T-helper 17 cell (primary cell): Measurements from ENCODE around the gene STRN3. TPM values are rescaled to one million over a fixed set of nuclear protein-coding genes. Genes with fewer than 3 reads are reported as not detected.
A peak's percentile ranks its signal among the peaks of the same experiment; 100 is the strongest.
"Not testable (repeated sequence)": the region's sequence is repeated elsewhere in the genome, so short reads cannot be mapped to it uniquely, and the experiment has no call there.

ENCODE experiments used
- ATAC-seq: fragments of 150-1000 bp; cut with Tn5 transposase; 2 replicates; pipeline ENCODE4 v1.10.0; 2021; ENCODE audit warnings: mild to moderate bottlenecking, moderate library complexity
- DNase-seq, 3 donors: peaks; one replicate each; pipeline versions ENCODE4 v3.0.0 to v3.0.0-alpha.2; 2020 to 2021
- H3K9me3 ChIP-seq: one replicate; pipeline ENCODE4 v1.7.0; 2013; ENCODE audit warnings: low read length, mild to moderate bottlenecking; ENCODE audit not compliant: control insufficient read depth, poor library complexity, severe bottlenecking
- H3K27ac Mint-ChIP-seq: one replicate; pipeline ENCODE4 v1.8.0; 2022; ENCODE audit warnings: mild to moderate bottlenecking, moderate library complexity, mixed read lengths
- H3K27me3 Mint-ChIP-seq: one replicate; pipeline ENCODE4 v1.8.0; 2022; ENCODE audit warnings: mixed read lengths
- H3K36me3 Mint-ChIP-seq: one replicate; pipeline ENCODE4 v1.8.0; 2022; ENCODE audit warnings: low read depth, mixed read lengths
- H3K4me1 Mint-ChIP-seq: one replicate; pipeline ENCODE4 v1.8.0; 2022; ENCODE audit warnings: mild to moderate bottlenecking, mixed read lengths
- H3K4me3 Mint-ChIP-seq: one replicate; pipeline ENCODE4 v1.8.0; 2022; ENCODE audit warnings: mild to moderate bottlenecking, moderate library complexity, mixed read lengths
- total RNA-seq, 4 donors: library from RNA in 2 of 4; stranded (reverse) in 2 of 4; gene quantifications; one replicate each; pipeline ENCODE4 v1.2.3 and lab custom pipeline; 2022 to 2026

STRN3 gene
- total RNA-seq, 2 donors from 2014 or later: 23.1 to 25.1 TPM

- peaks cover 20% of the 10 kb centered on the region for H3K4me1 Mint-ChIP-seq
- DNase-seq: no peak
- H3K27me3 Mint-ChIP-seq: no peaks in the 10 kb centered on the region
- H3K9me3 ChIP-seq: peaks cover 6% of the 10 kb centered on the region
- no peak overlapping the region for H3K4me3 Mint-ChIP-seq
- H3K27ac Mint-ChIP-seq: no peak overlapping the region
- no peak for ATAC-seq
- H3K36me3 Mint-ChIP-seq: peaks cover 5% of the 10 kb centered on the region
Measured at GRCh38 chr14:30966415-30967363, 59.5 kb downstream of the STRN3 start.

- H3K4me1 Mint-ChIP-seq: peaks cover 20% of the 10 kb centered on the region
- not testable (repeated sequence) for H3K36me3 Mint-ChIP-seq, H3K27me3 Mint-ChIP-seq, ATAC-seq, DNase-seq, H3K27ac Mint-ChIP-seq, H3K4me3 Mint-ChIP-seq, H3K9me3 ChIP-seq
Measured at GRCh38 chr14:30965861-30966260, 60.3 kb downstream of the STRN3 start.

GRCh38 chr14:30962537-30962936, 63.6 kb downstream of the STRN3 start:
- H3K4me1 Mint-ChIP-seq: peaks cover 18% of the 10 kb centered on the region
- not testable (repeated sequence) for H3K4me3 Mint-ChIP-seq, DNase-seq, H3K27me3 Mint-ChIP-seq, ATAC-seq, H3K9me3 ChIP-seq, H3K36me3 Mint-ChIP-seq, H3K27ac Mint-ChIP-seq

GRCh38 chr14:30961330-30961729, 64.8 kb downstream of the STRN3 start:
- no peak overlapping the region for H3K27ac Mint-ChIP-seq
- peaks cover 20% of the 10 kb centered on the region for H3K4me1 Mint-ChIP-seq
- no peak overlapping the region for H3K4me3 Mint-ChIP-seq
- DNase-seq: no peak
- peaks cover 2% of the 10 kb centered on the region for H3K9me3 ChIP-seq
- ATAC-seq: no peak
- H3K36me3 Mint-ChIP-seq: peaks cover 10% of the 10 kb centered on the region
- H3K27me3 Mint-ChIP-seq: no peaks in the 10 kb centered on the region

GRCh38 chr14:30960216-30960615, 66.0 kb downstream of the STRN3 start:
- Mint-ChIP-seq H3K27ac (peak overlapping the region; percentile 6), H3K4me3 (no peak overlapping the region), H3K27me3 (no peaks in the 10 kb centered on the region)

GRCh38 chr14:30958555-30959407, 67.4 kb downstream of the STRN3 start:
- H3K4me3 Mint-ChIP-seq: no peak overlapping the region
- no peaks in the 10 kb centered on the region for H3K9me3 ChIP-seq
- DNase-seq (no peak), ATAC-seq (no peak)
- H3K36me3 Mint-ChIP-seq: peaks cover 8% of the 10 kb centered on the region
- no peak overlapping the region for H3K27ac Mint-ChIP-seq
- peaks cover 17% of the 10 kb centered on the region for H3K4me1 Mint-ChIP-seq
- no peaks in the 10 kb centered on the region for H3K27me3 Mint-ChIP-seq

More at GRCh38 chr14:30960216-30960615, 66.0 kb downstream of the STRN3 start:
- ATAC-seq (no peak), DNase-seq (no peak)
- no peaks in the 10 kb centered on the region for H3K9me3 ChIP-seq
- H3K36me3 Mint-ChIP-seq: peaks cover 10% of the 10 kb centered on the region
- H3K4me1 Mint-ChIP-seq: peaks cover 20% of the 10 kb centered on the region

GRCh38 chr14:30957813-30958370, 68.3 kb downstream of the STRN3 start:
- H3K4me1 Mint-ChIP-seq: peaks cover 15% of the 10 kb centered on the region
- no peaks in the 10 kb centered on the region for H3K27me3 Mint-ChIP-seq
- no peak overlapping the region for H3K27ac Mint-ChIP-seq
- ATAC-seq (no peak), DNase-seq (no peak)
- no peaks in the 10 kb centered on the region for H3K9me3 ChIP-seq
- no peak overlapping the region for H3K4me3 Mint-ChIP-seq
- H3K36me3 Mint-ChIP-seq: peaks cover 6% of the 10 kb centered on the region

- DNase-seq (no peak), ATAC-seq (no peak)
- Mint-ChIP-seq H3K27ac (peak overlapping the region; percentile 54), H3K27me3 (no peaks in the 10 kb centered on the region), H3K4me3 (no peak overlapping the region), H3K4me1 (peaks cover 8% of the 10 kb centered on the region), H3K36me3 (peaks cover 13% of the 10 kb centered on the region)
- H3K9me3 ChIP-seq: no peaks in the 10 kb centered on the region
Measured at GRCh38 chr14:30949651-30950050, 76.5 kb downstream of the STRN3 start.

GRCh38 chr14:30943694-30944093, 82.5 kb downstream of the STRN3 start:
- peaks cover 12% of the 10 kb centered on the region for H3K36me3 Mint-ChIP-seq
- H3K9me3 ChIP-seq: no peaks in the 10 kb centered on the region
- no peaks in the 10 kb centered on the region for H3K27me3 Mint-ChIP-seq
- H3K27ac Mint-ChIP-seq: no peak overlapping the region
- no peak overlapping the region for H3K4me3 Mint-ChIP-seq
- H3K4me1 Mint-ChIP-seq: peaks cover 23% of the 10 kb centered on the region
- no peak for ATAC-seq
- DNase-seq: no peak

- no peaks in the 10 kb centered on the region for H3K9me3 ChIP-seq
- H3K4me1 Mint-ChIP-seq: peaks cover 17% of the 10 kb centered on the region
- peaks cover 2% of the 10 kb centered on the region for H3K36me3 Mint-ChIP-seq
- no peak overlapping the region for H3K4me3 Mint-ChIP-seq
- no peaks in the 10 kb centered on the region for H3K27me3 Mint-ChIP-seq
- DNase-seq (no peak), ATAC-seq (no peak)
- H3K27ac Mint-ChIP-seq: peak overlapping the region; percentile 81
Measured at GRCh38 chr14:30940886-30941285, 85.3 kb downstream of the STRN3 start.

GRCh38 chr14:30938617-30939016, 87.6 kb downstream of the STRN3 start:
- peaks cover 4% of the 10 kb centered on the region for H3K36me3 Mint-ChIP-seq
- DNase-seq (no peak), ATAC-seq (no peak)
- H3K4me1 Mint-ChIP-seq: peaks cover 17% of the 10 kb centered on the region
- no peaks in the 10 kb centered on the region for H3K9me3 ChIP-seq
- no peaks in the 10 kb centered on the region for H3K27me3 Mint-ChIP-seq
- H3K4me3 Mint-ChIP-seq: no peak overlapping the region
- no peak overlapping the region for H3K27ac Mint-ChIP-seq

- Mint-ChIP-seq H3K27ac (peak overlapping the region; percentile 84), H3K27me3 (no peaks in the 10 kb centered on the region), H3K4me3 (no peak overlapping the region), H3K4me1 (peaks cover 10% of the 10 kb centered on the region), H3K36me3 (peaks cover 2% of the 10 kb centered on the region)
- ATAC-seq (no peak), DNase-seq (no peak)
- H3K9me3 ChIP-seq: no peaks in the 10 kb centered on the region
Measured at GRCh38 chr14:30935445-30935844, 90.7 kb downstream of the STRN3 start.

- H3K27me3 Mint-ChIP-seq, H3K9me3 ChIP-seq, H3K27ac Mint-ChIP-seq, H3K36me3 Mint-ChIP-seq, DNase-seq, ATAC-seq, H3K4me3 Mint-ChIP-seq, H3K4me1 Mint-ChIP-seq: not testable (repeated sequence)
Measured at GRCh38 chr14:30933937-30934336, 92.2 kb downstream of the STRN3 start.
